ENCODE data around the gene KIF1C.
"Not testable (repeated sequence)": the region's sequence is repeated elsewhere in the genome, so short reads cannot be mapped to it uniquely, and the experiment has no call there.

The KIF1C gene

GRCh38 chr17:5045496-5045895, 47.7 kb downstream of the KIF1C start:
- no peak overlapping the region for H3K4me3 ChIP-seq (ENCODE audit: insufficient read depth, low read depth, low read length)

GRCh38 chr17:5047446-5047845, 49.7 kb downstream of the KIF1C start:
- no peaks in the 10 kb centered on the region for H3K27me3 ChIP-seq (ENCODE audit: control insufficient read depth, insufficient read depth, low read length, poor library complexity, severe bottlenecking)
- 89 to 96% methylated on average over 2 of the region's 2 CpGs for WGBS, 2 experiments
- H3K4me3 ChIP-seq (ENCODE audit: insufficient read depth, low read depth, low read length): no peak overlapping the region
- no peaks in the 10 kb centered on the region for H3K36me3 ChIP-seq (ENCODE audit: control insufficient read depth, insufficient read depth, low read length)
- H3K4me1 ChIP-seq (ENCODE audit: control insufficient read depth, insufficient read depth, low read length): no peaks in the 10 kb centered on the region
- no peak overlapping the region for H3K27ac ChIP-seq (ENCODE audit: insufficient read depth, low read depth, low read length, poor library complexity, severe bottlenecking)
- no peaks in the 10 kb centered on the region for H3K9me3 ChIP-seq (ENCODE audit: control insufficient read depth, low read length)

More at GRCh38 chr17:5045496-5045895, 47.7 kb downstream of the KIF1C start:
- Histone ChIP-seq H3K4me1 (ENCODE audit: control insufficient read depth, insufficient read depth, low read length) (no peaks in the 10 kb centered on the region), H3K36me3 (ENCODE audit: control insufficient read depth, insufficient read depth, low read length) (no peaks in the 10 kb centered on the region), H3K9me3 (ENCODE audit: control insufficient read depth, low read length) (no peaks in the 10 kb centered on the region), H3K27ac (ENCODE audit: insufficient read depth, low read depth, low read length, poor library complexity, severe bottlenecking) (no peak overlapping the region), H3K27me3 (ENCODE audit: control insufficient read depth, insufficient read depth, low read length, poor library complexity, severe bottlenecking) (no peaks in the 10 kb centered on the region)
- 88 to 89% methylated on average over 5 to 6 of the region's 6 CpGs for WGBS, 2 experiments

- Histone ChIP-seq H3K27me3 (ENCODE audit: control insufficient read depth, insufficient read depth, low read length, poor library complexity, severe bottlenecking) (no peaks in the 10 kb centered on the region), H3K4me3 (ENCODE audit: insufficient read depth, low read depth, low read length) (no peak overlapping the region), H3K36me3 (ENCODE audit: control insufficient read depth, insufficient read depth, low read length) (no peaks in the 10 kb centered on the region), H3K27ac (ENCODE audit: insufficient read depth, low read depth, low read length, poor library complexity, severe bottlenecking) (no peak overlapping the region), H3K4me1 (ENCODE audit: control insufficient read depth, insufficient read depth, low read length) (no peaks in the 10 kb centered on the region), H3K9me3 (ENCODE audit: control insufficient read depth, low read length) (no peaks in the 10 kb centered on the region)
- WGBS, 2 experiments: 90 to 92% methylated on average over 5 of the region's 5 CpGs
These were observed 51.6 kb downstream of the KIF1C start for GRCh38 chr17:5049314-5049841.

GRCh38 chr17:5050278-5050677, 52.5 kb downstream of the KIF1C start:
- H3K36me3 ChIP-seq (ENCODE audit: control insufficient read depth, insufficient read depth, low read length): no peaks in the 10 kb centered on the region
- WGBS, 2 experiments: 75 to 80% methylated on average over 9 of the region's 9 CpGs
- H3K4me3 ChIP-seq (ENCODE audit: insufficient read depth, low read depth, low read length): no peak overlapping the region
- H3K27ac ChIP-seq (ENCODE audit: insufficient read depth, low read depth, low read length, poor library complexity, severe bottlenecking): no peak overlapping the region
- no peaks in the 10 kb centered on the region for H3K4me1 ChIP-seq (ENCODE audit: control insufficient read depth, insufficient read depth, low read length)
- H3K9me3 ChIP-seq (ENCODE audit: control insufficient read depth, low read length): no peaks in the 10 kb centered on the region
- H3K27me3 ChIP-seq (ENCODE audit: control insufficient read depth, insufficient read depth, low read length, poor library complexity, severe bottlenecking): no peaks in the 10 kb centered on the region

GRCh38 chr17:5055543-5055942, 57.8 kb downstream of the KIF1C start:
- H3K9me3 ChIP-seq (ENCODE audit: control insufficient read depth, low read length): no peaks in the 10 kb centered on the region
- no peak overlapping the region for H3K27ac ChIP-seq (ENCODE audit: insufficient read depth, low read depth, low read length, poor library complexity, severe bottlenecking)
- H3K4me1 ChIP-seq (ENCODE audit: control insufficient read depth, insufficient read depth, low read length): no peaks in the 10 kb centered on the region
- H3K36me3 ChIP-seq (ENCODE audit: control insufficient read depth, insufficient read depth, low read length): no peaks in the 10 kb centered on the region
- no peaks in the 10 kb centered on the region for H3K27me3 ChIP-seq (ENCODE audit: control insufficient read depth, insufficient read depth, low read length, poor library complexity, severe bottlenecking)
- 86 to 92% methylated on average over 10 of the region's 10 CpGs for WGBS, 2 experiments
- H3K4me3 ChIP-seq (ENCODE audit: insufficient read depth, low read depth, low read length): no peak overlapping the region

- H3K4me1 ChIP-seq (ENCODE audit: control insufficient read depth, insufficient read depth, low read length): no peaks in the 10 kb centered on the region
- WGBS, 2 experiments: 95 to 97% methylated on average over 1 of the region's 1 CpG
- no peaks in the 10 kb centered on the region for H3K27me3 ChIP-seq (ENCODE audit: control insufficient read depth, insufficient read depth, low read length, poor library complexity, severe bottlenecking)
- H3K4me3 ChIP-seq (ENCODE audit: insufficient read depth, low read depth, low read length): no peak overlapping the region
- no peaks in the 10 kb centered on the region for H3K36me3 ChIP-seq (ENCODE audit: control insufficient read depth, insufficient read depth, low read length)
- no peak overlapping the region for H3K27ac ChIP-seq (ENCODE audit: insufficient read depth, low read depth, low read length, poor library complexity, severe bottlenecking)
- H3K9me3 ChIP-seq (ENCODE audit: control insufficient read depth, low read length): no peaks in the 10 kb centered on the region
These were observed 67.5 kb downstream of the KIF1C start for GRCh38 chr17:5065227-5065744.

GRCh38 chr17:5068236-5068635, 70.5 kb downstream of the KIF1C start:
- H3K4me3 ChIP-seq (ENCODE audit: insufficient read depth, low read depth, low read length): no peak overlapping the region

GRCh38 chr17:5069724-5070123, 72.0 kb downstream of the KIF1C start:
- WGBS, 2 experiments: 94% methylated on average over 4 of the region's 4 CpGs

More at GRCh38 chr17:5068236-5068635, 70.5 kb downstream of the KIF1C start:
- Histone ChIP-seq H3K4me1 (ENCODE audit: control insufficient read depth, insufficient read depth, low read length) (no peaks in the 10 kb centered on the region), H3K9me3 (ENCODE audit: control insufficient read depth, low read length) (no peaks in the 10 kb centered on the region), H3K27ac (ENCODE audit: insufficient read depth, low read depth, low read length, poor library complexity, severe bottlenecking) (no peak overlapping the region), H3K36me3 (ENCODE audit: control insufficient read depth, insufficient read depth, low read length) (no peaks in the 10 kb centered on the region), H3K27me3 (ENCODE audit: control insufficient read depth, insufficient read depth, low read length, poor library complexity, severe bottlenecking) (no peaks in the 10 kb centered on the region)
- 96 to 97% methylated on average over 3 of the region's 3 CpGs for whole genome bisulfite sequencing, 2 experiments

GRCh38 chr17:5075472-5075871, 77.7 kb downstream of the KIF1C start:
- not testable (repeated sequence) for H3K4me3 ChIP-seq (ENCODE audit: insufficient read depth, low read depth, low read length); H3K9me3 ChIP-seq (ENCODE audit: control insufficient read depth, low read length); H3K4me1 ChIP-seq (ENCODE audit: control insufficient read depth, insufficient read depth, low read length); H3K27me3 ChIP-seq (ENCODE audit: control insufficient read depth, insufficient read depth, low read length, poor library complexity, severe bottlenecking); H3K27ac ChIP-seq (ENCODE audit: insufficient read depth, low read depth, low read length, poor library complexity, severe bottlenecking); H3K36me3 ChIP-seq (ENCODE audit: control insufficient read depth, insufficient read depth, low read length)
- WGBS, 2 experiments: 91 to 96% methylated on average over 4 of the region's 5 CpGs

More at GRCh38 chr17:5069724-5070123, 72.0 kb downstream of the KIF1C start:
- no peaks in the 10 kb centered on the region for H3K27me3 ChIP-seq (ENCODE audit: control insufficient read depth, insufficient read depth, low read length, poor library complexity, severe bottlenecking)
- H3K36me3 ChIP-seq (ENCODE audit: control insufficient read depth, insufficient read depth, low read length): no peaks in the 10 kb centered on the region
- no peak overlapping the region for H3K27ac ChIP-seq (ENCODE audit: insufficient read depth, low read depth, low read length, poor library complexity, severe bottlenecking)
- H3K9me3 ChIP-seq (ENCODE audit: control insufficient read depth, low read length): no peaks in the 10 kb centered on the region
- no peaks in the 10 kb centered on the region for H3K4me1 ChIP-seq (ENCODE audit: control insufficient read depth, insufficient read depth, low read length)
- no peak overlapping the region for H3K4me3 ChIP-seq (ENCODE audit: insufficient read depth, low read depth, low read length)

GRCh38 chr17:5077275-5077674, 79.5 kb downstream of the KIF1C start:
- H3K27ac ChIP-seq (ENCODE audit: insufficient read depth, low read depth, low read length, poor library complexity, severe bottlenecking); H3K9me3 ChIP-seq (ENCODE audit: control insufficient read depth, low read length); H3K4me1 ChIP-seq (ENCODE audit: control insufficient read depth, insufficient read depth, low read length); H3K27me3 ChIP-seq (ENCODE audit: control insufficient read depth, insufficient read depth, low read length, poor library complexity, severe bottlenecking); H3K36me3 ChIP-seq (ENCODE audit: control insufficient read depth, insufficient read depth, low read length); H3K4me3 ChIP-seq (ENCODE audit: insufficient read depth, low read depth, low read length): not testable (repeated sequence)
- WGBS, 2 experiments: 94 to 95% methylated on average over 24 of the region's 24 CpGs

GRCh38 chr17:5077781-5078105, 80.0 kb downstream of the KIF1C start:
- H3K4me1 ChIP-seq (ENCODE audit: control insufficient read depth, insufficient read depth, low read length): no peaks in the 10 kb centered on the region
- no peak overlapping the region for H3K4me3 ChIP-seq (ENCODE audit: insufficient read depth, low read depth, low read length)
- 94% methylated on average over 14 of the region's 14 CpGs for WGBS, 2 experiments
- no peak overlapping the region for H3K27ac ChIP-seq (ENCODE audit: insufficient read depth, low read depth, low read length, poor library complexity, severe bottlenecking)
- H3K9me3 ChIP-seq (ENCODE audit: control insufficient read depth, low read length): no peaks in the 10 kb centered on the region
- no peaks in the 10 kb centered on the region for H3K36me3 ChIP-seq (ENCODE audit: control insufficient read depth, insufficient read depth, low read length)
- H3K27me3 ChIP-seq (ENCODE audit: control insufficient read depth, insufficient read depth, low read length, poor library complexity, severe bottlenecking): no peaks in the 10 kb centered on the region

Data from ectodermal cell (in vitro differentiated cells).